Measurements from ENCODE around the gene AVPI1. TPM values are rescaled to one million over a fixed set of nuclear protein-coding genes. Genes with fewer than 3 reads are reported as not detected.
"Not testable (repeated sequence)": the region's sequence is repeated elsewhere in the genome, so short reads cannot be mapped to it uniquely, and the experiment has no call there.

Gene AVPI1
- total and polyA plus RNA-seq, 12 donors, result 5.3 to 41.0 (median 9.1) TPM

- ATAC-seq, result no peak
- WGBS, 2 donors, result 38 to 51% methylated on average over 2 of the region's 2 CpGs
- intact Hi-C loops (cut with DNase I), result loop anchor here in 2 of 10 donors (5.0 kb wide), 1 partner anchor 52 kb away; the partner anchor contains the start of gene ZFYVE27 (in 2 of the 2)
- Histone ChIP-seq H3K27me3 (no peaks in the 10 kb centered on the region), H3K9me3 (no peaks in the 10 kb centered on the region), H3K4me1 (peaks cover 10 to 64% (median 42%) of the 10 kb centered on the region in 9 donors), H3K27ac (peak overlapping the region in 6 of 10 donors; percentile 2 to 90 (median 28)), H3K4me3 (peak overlapping the region in 9 of 10 donors; percentile 56 to 89 (median 74)), H3K36me3 (no peaks in the 10 kb centered on the region)
- no peak for DNase-seq
- peak in 3 of 9 donors; percentile 18 to 21 (median 20) for TF ChIP-seq CTCF (IDR thresholded peaks at IDR 0.05)
Observed at GRCh38 chr10:97685395-97685958, 1.6 kb downstream of the AVPI1 start.

GRCh38 chr10:97684866-97685394, 2.1 kb downstream of the AVPI1 start:
- Histone ChIP-seq H3K4me1 (peaks cover 10 to 60% (median 42%) of the 10 kb centered on the region in 9 donors), H3K27ac (peak overlapping the region in 6 of 10 donors; percentile 20 to 90 (median 45)), H3K4me3 (peak overlapping the region in 6 of 10 donors; percentile 72 to 89 (median 80)), H3K27me3 (no peaks in the 10 kb centered on the region), H3K36me3 (peaks cover 0 to 3% (median 0%) of the 10 kb centered on the region in 9 donors), H3K9me3 (no peaks in the 10 kb centered on the region)
- 58 to 62% methylated on average over 5 of the region's 5 CpGs for WGBS, 2 donors
- ATAC-seq (no peak), DNase-seq (no peak)
- no peak for TF ChIP-seq CTCF (IDR thresholded peaks at IDR 0.05)
- intact Hi-C loops (cut with DNase I), result loop anchor here in 2 of 10 donors (5.0 kb wide), 1 partner anchor 52 kb away; the partner anchor contains the start of gene ZFYVE27 (in 2 of the 2)

- H3K9me3 ChIP-seq; H3K27me3 ChIP-seq; intact Hi-C loops (cut with DNase I); DNase-seq; ATAC-seq; H3K36me3 ChIP-seq: not testable (repeated sequence)
- Histone ChIP-seq H3K4me1 (peaks cover 10 to 60% (median 42%) of the 10 kb centered on the region in 9 donors), H3K27ac (peak overlapping the region in 6 of 10 donors; percentile 1 to 90 (median 42)), H3K4me3 (peak overlapping the region in 1 of 10 donors; percentile 80)
- WGBS, 2 donors, result 73 to 86% methylated on average over 7 of the region's 7 CpGs
Observed at GRCh38 chr10:97684368-97684713, 2.7 kb downstream of the AVPI1 start.

GRCh38 chr10:97683556-97684367, 3.3 kb downstream of the AVPI1 start:
- peak overlapping the region in 1 of 10 donors; percentile 15 for H3K4me3 ChIP-seq
- 53 to 61% methylated on average over 9 of the region's 9 CpGs for WGBS, 2 donors
- no peak for TF ChIP-seq CTCF (IDR thresholded peaks at IDR 0.05)
- H3K4me1 ChIP-seq, result peaks cover 10 to 60% (median 42%) of the 10 kb centered on the region in 9 donors
- H3K27ac ChIP-seq, result peak overlapping the region in 8 of 10 donors; percentile 1 to 90 (median 24)
- H3K27me3 ChIP-seq, result no peaks in the 10 kb centered on the region
- intact Hi-C loops (cut with DNase I), result no loop called here
- no peaks in the 10 kb centered on the region for H3K9me3 ChIP-seq
- peaks cover 0 to 11% (median 0%) of the 10 kb centered on the region in 9 donors for H3K36me3 ChIP-seq
- no peak for DNase-seq
- ATAC-seq, result no peak
